Measurements from ENCODE around the gene ZBTB39.

DNA sequence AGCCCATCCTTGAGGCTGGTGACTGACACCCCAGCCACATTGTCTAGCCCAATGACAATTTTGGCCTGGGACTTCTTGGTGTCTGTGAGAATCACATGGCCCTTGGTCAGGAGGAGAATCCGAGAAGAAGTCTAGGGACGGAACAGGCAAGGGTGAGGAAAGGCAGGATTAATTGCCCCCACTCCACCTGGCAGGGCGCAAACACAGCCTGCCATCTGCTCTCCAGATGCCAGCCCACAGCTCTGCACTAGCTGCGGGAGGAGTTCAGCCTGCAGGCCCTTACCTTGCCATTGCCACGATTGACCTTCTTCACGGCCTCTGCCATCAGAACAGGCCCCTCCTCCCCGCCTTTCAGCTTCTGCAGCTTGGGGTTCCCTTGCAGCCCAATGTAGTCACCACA lies 23.1 kb upstream of the ZBTB39 start:
- TF ChIP-seq GATA3 (IDR thresholded peaks at IDR 0.05; ENCODE audit: low read depth, low read length) (no peak), GATA2 (IDR thresholded peaks at IDR 0.05; ENCODE audit: low read depth, low read length) (no peak)

Data from SH-SY5Y (cell line).